ENCODE results near the gene ANTXR1. TPM values are rescaled to one million over a fixed set of nuclear protein-coding genes. Genes with fewer than 3 reads are reported as not detected.

Gene ANTXR1
- total RNA-seq, 1 experiment from 2014 or later = 33.1 TPM

- Mint-ChIP-seq H3K4me3 (ENCODE audit: unreplicated experiment) (no peak overlapping the region), H3K4me1 (ENCODE audit: insufficient read depth, unreplicated experiment) (peaks cover 6% of the 10 kb centered on the region), H3K27ac (ENCODE audit: low read depth, unreplicated experiment) (no peak overlapping the region), H3K27me3 (ENCODE audit: insufficient read depth, unreplicated experiment) (no peaks in the 10 kb centered on the region), H3K36me3 (ENCODE audit: insufficient read depth, unreplicated experiment) (peaks cover 4% of the 10 kb centered on the region), H3K9me3 (ENCODE audit: unreplicated experiment) (no peaks in the 10 kb centered on the region)
- no TSS peak for BruUV-seq (replicated peaks)
- DNase-seq (ENCODE audit: unreplicated experiment) = no peak
- CTCF ChIA-PET = interaction anchor here (0.5 to 1.0 kb wide), 3 partner anchors 147 to 185 kb away, joined by 3 read pairs; no protein-coding TSS in a partner anchor
- TF ChIP-seq CTCF (IDR thresholded peaks at IDR 0.05; ENCODE audit: unreplicated experiment) = no peak
- intact Hi-C loops (cut with micrococcal nuclease) = no loop called here
- POLR2A ChIA-PET = interaction anchor here (1.0 to 1.9 kb wide), 2 partner anchors 16 to 47 kb away, joined by 3 to 4 read pairs; no protein-coding TSS in a partner anchor
Measured at GRCh38 chr2:69123182-69123581, 110.2 kb downstream of the ANTXR1 start.

GRCh38 chr2:69124343-69124742 is 111.4 kb downstream of the ANTXR1 start:
- intact Hi-C loops (cut with micrococcal nuclease) = no loop called here
- no TSS peak for BruUV-seq (replicated peaks)
- peaks cover 4% of the 10 kb centered on the region for H3K36me3 Mint-ChIP-seq (ENCODE audit: insufficient read depth, unreplicated experiment)
- H3K27ac Mint-ChIP-seq (ENCODE audit: low read depth, unreplicated experiment) = no peak overlapping the region
- no peak for DNase-seq (ENCODE audit: unreplicated experiment)
- no peak for TF ChIP-seq CTCF (IDR thresholded peaks at IDR 0.05; ENCODE audit: unreplicated experiment)
- no peaks in the 10 kb centered on the region for H3K9me3 Mint-ChIP-seq (ENCODE audit: unreplicated experiment)
- no peaks in the 10 kb centered on the region for H3K27me3 Mint-ChIP-seq (ENCODE audit: insufficient read depth, unreplicated experiment)
- no peak overlapping the region for H3K4me3 Mint-ChIP-seq (ENCODE audit: unreplicated experiment)
- POLR2A ChIA-PET = interaction anchor here (1.0 kb wide), 1 partner anchor 13 kb away, joined by 3 read pairs; no protein-coding TSS in a partner anchor
- peaks cover 6% of the 10 kb centered on the region for H3K4me1 Mint-ChIP-seq (ENCODE audit: insufficient read depth, unreplicated experiment)
- CTCF ChIA-PET = no interaction called here

- peaks cover 6% of the 10 kb centered on the region for H3K4me1 Mint-ChIP-seq (ENCODE audit: insufficient read depth, unreplicated experiment)
- no peak overlapping the region for H3K27ac Mint-ChIP-seq (ENCODE audit: low read depth, unreplicated experiment)
- BruUV-seq (replicated peaks) = no TSS peak
- H3K36me3 Mint-ChIP-seq (ENCODE audit: insufficient read depth, unreplicated experiment) = peaks cover 4% of the 10 kb centered on the region
- ChIA-PET POLR2A (no interaction called here), CTCF (no interaction called here)
- H3K4me3 Mint-ChIP-seq (ENCODE audit: unreplicated experiment) = no peak overlapping the region
- H3K27me3 Mint-ChIP-seq (ENCODE audit: insufficient read depth, unreplicated experiment) = no peaks in the 10 kb centered on the region
- no peak for DNase-seq (ENCODE audit: unreplicated experiment)
- intact Hi-C loops (cut with micrococcal nuclease) = no loop called here
- no peak for TF ChIP-seq CTCF (IDR thresholded peaks at IDR 0.05; ENCODE audit: unreplicated experiment)
- H3K9me3 Mint-ChIP-seq (ENCODE audit: unreplicated experiment) = no peaks in the 10 kb centered on the region
Measured at GRCh38 chr2:69125816-69126215, 112.8 kb downstream of the ANTXR1 start.

GRCh38 chr2:69126341-69126740 is 113.4 kb downstream of the ANTXR1 start:
- no peak for DNase-seq (ENCODE audit: unreplicated experiment)
- intact Hi-C loops (cut with micrococcal nuclease) = no loop called here
- H3K27ac Mint-ChIP-seq (ENCODE audit: low read depth, unreplicated experiment) = no peak overlapping the region
- H3K36me3 Mint-ChIP-seq (ENCODE audit: insufficient read depth, unreplicated experiment) = peaks cover 4% of the 10 kb centered on the region
- no TSS peak for BruUV-seq (replicated peaks)
- ChIA-PET CTCF (no interaction called here), POLR2A (no interaction called here)
- no peaks in the 10 kb centered on the region for H3K27me3 Mint-ChIP-seq (ENCODE audit: insufficient read depth, unreplicated experiment)
- no peak for TF ChIP-seq CTCF (IDR thresholded peaks at IDR 0.05; ENCODE audit: unreplicated experiment)
- no peaks in the 10 kb centered on the region for H3K9me3 Mint-ChIP-seq (ENCODE audit: unreplicated experiment)
- H3K4me1 Mint-ChIP-seq (ENCODE audit: insufficient read depth, unreplicated experiment) = peaks cover 6% of the 10 kb centered on the region
- no peak overlapping the region for H3K4me3 Mint-ChIP-seq (ENCODE audit: unreplicated experiment)
